Colonic mucosa (tissue), 4 donors: ENCODE data around the gene SPON1. TPM values are rescaled to one million over a fixed set of nuclear protein-coding genes. Genes with fewer than 3 reads are reported as not detected.

Experiments
- DNase-seq: peaks from one replicate; pipeline ENCODE4 v3.0.0-alpha.2; 2020
- H3K27ac ChIP-seq: fragments of 200-600 bp; one replicate; pipeline ENCODE4 v1.8.0; 2021
- H3K27me3 ChIP-seq: fragments of 200-600 bp; one replicate; pipeline ENCODE4 v1.8.0; 2021
- H3K36me3 ChIP-seq: fragments of 200-600 bp; one replicate; pipeline ENCODE4 v1.8.0; 2021
- H3K4me1 ChIP-seq: fragments of 200-600 bp; one replicate; pipeline ENCODE4 v1.8.0; 2021; ENCODE audit warnings: mild to moderate bottlenecking
- H3K4me3 ChIP-seq: fragments of 200-600 bp; one replicate; pipeline ENCODE4 v1.8.0; 2021
- H3K9ac ChIP-seq, 2 donors: one replicate each; pipeline ENCODE4 v1.7.0; 2013; ENCODE audit warnings: control low read depth in 2 of 2, low read depth in 2 of 2, low read length in 2 of 2
- H3K9me3 ChIP-seq: fragments of 200-600 bp; one replicate; pipeline ENCODE4 v1.8.0; 2021
- CTCF ChIP-seq: fragments of 200-600 bp; IDR thresholded peaks from one replicate; pipeline ENCODE4 v1.8.0; 2022; ENCODE audit warnings: antibody characterized with exemption, mild to moderate bottlenecking
- intact Hi-C: fragments of 100-400 bp; cut with DNase I; formaldehyde crosslinking; loops from one replicate; pipeline ENCODE4 v1.14.1; 2022
- total RNA-seq, 2 donors: library from RNA; stranded (reverse); fragmentation: NEBNext Ultra II Directional in 1 of 2; extraction: Animal tissue kit (Norgen Biotek cat#: 25700) in 1 of 2; gene quantifications; one replicate each; pipeline ENCODE4 v1.2.1, GENCODE V29; 2021
- donor health status: healthy.
- donor health status: DM: no; HTN: no; CAD: no.
- donor health status: DM: no; HTN: no; CAD: no.

SPON1 gene
- total RNA-seq: 10 to 100 TPM; 91.4 to 93.9 TPM

DNA sequence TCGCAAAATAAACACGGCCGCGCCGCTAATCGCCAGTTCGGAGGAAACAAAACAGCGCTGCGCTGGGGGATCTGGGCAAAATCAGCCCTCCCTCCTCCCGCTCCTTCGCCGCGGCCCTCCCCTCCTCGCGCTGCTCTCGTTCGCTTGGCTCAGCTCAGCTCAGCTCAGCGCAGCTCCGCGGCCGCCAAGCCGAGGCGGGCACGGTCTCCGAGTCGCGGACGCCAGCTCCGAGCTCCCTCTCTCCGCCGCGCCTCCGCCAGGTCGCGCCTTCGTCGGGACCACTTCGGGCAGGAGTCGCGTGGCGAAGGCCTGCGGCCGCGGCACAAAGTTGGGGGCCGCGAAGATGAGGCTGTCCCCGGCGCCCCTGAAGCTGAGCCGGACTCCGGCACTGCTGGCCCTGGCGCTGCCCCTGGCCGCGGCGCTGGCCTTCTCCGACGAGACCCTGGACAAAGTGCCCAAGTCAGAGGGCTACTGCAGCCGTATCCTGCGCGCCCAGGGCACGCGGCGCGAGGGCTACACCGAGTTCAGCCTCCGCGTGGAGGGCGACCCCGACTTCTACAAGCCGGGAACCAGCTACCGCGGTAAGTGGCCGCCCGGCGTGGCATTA, at the start of gene SPON1:
Gene SPON1, plus strand, starts transcription at position 162 of the 607 bp plus-strand sequence. Its CDS starts 182 bp downstream, at position 344.
- DNase-seq: peak; percentile 65
- Histone ChIP-seq H3K4me3 (peak within 1 kb of the TSS; percentile 56), H3K4me1 (peaks cover 6% of the 10 kb centered on the region), H3K36me3 (no peaks in the 10 kb centered on the region), H3K9me3 (no peaks in the 10 kb centered on the region), H3K27ac (peak within 1 kb of the TSS; percentile 76), H3K9ac (peak within 1 kb of the TSS; percentile 45 to 82), H3K27me3 (no peaks in the 10 kb centered on the region)
- intact Hi-C loops: no loop called here
- TF ChIP-seq CTCF: no peak

DNA sequence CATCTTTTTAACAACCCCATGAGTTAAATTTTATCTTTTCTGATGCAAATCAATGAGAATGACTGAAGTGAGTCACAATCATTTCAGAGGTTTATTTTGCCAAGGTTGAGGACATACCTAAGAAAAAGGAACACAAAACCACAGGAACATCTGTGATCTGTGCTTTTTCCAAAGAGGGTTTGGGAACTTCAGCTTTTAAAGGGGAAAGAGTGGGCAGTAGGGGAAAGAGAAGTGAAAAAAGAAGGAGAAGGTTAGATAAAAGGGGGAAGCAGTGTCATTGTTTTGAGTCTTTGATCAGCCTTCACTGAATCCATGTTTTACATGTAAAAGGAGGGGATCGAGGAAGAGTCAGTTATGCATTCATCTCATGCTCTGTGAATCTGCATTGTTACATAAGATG, 45.3 kb upstream of the SPON1 start:
- H3K36me3 ChIP-seq: no peaks in the 10 kb centered on the region
- intact Hi-C loops: no loop called here
- H3K9ac ChIP-seq: no peak overlapping the region
- no peaks in the 10 kb centered on the region for H3K4me1 ChIP-seq
- no peak overlapping the region for H3K4me3 ChIP-seq
- no peak for TF ChIP-seq CTCF
- no peaks in the 10 kb centered on the region for H3K27me3 ChIP-seq
- DNase-seq: no peak
- no peaks in the 10 kb centered on the region for H3K9me3 ChIP-seq
- no peak overlapping the region for H3K27ac ChIP-seq

DNA sequence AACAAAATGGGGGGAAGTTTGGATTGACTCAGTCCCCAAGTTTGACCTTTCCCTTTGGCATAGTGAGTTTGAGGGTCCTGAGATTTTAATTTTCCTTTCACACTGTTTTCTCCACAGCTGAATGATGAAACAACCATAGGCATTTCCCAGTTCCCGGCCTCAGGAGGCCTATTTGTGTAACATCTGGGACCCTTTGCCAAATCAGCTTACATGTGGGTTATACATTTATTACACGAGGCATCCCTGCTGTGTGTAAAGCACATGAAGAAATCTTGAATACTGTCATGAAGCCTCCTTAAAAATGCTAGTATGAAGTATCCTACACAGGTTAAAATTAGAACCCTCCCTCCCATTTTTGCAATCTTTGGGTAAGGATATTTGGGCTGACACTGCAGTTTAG, 44.6 kb upstream of the SPON1 start:
- DNase-seq: no peak

DNA sequence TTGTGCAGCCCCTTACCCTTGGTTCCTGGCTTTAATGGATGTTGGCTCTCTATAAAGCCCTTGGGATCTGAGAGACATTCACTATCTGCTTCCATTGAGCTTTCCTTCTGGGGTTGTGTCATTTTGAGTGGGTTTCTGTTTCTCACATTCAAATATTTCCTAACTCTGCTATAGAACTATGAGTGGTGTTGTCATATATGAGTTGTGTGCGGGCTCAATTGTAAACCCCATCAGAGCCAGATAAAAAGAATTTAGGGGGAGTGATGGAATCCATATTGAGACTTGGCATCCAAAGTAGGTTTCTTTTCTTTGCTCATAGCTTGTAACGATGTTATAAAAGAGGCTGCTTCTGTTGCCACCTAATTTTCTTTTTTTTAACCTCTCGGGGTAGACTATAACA, 41.8 kb upstream of the SPON1 start:
- Histone ChIP-seq H3K4me3 (no peak overlapping the region), H3K9me3 (no peaks in the 10 kb centered on the region), H3K36me3 (no peaks in the 10 kb centered on the region), H3K9ac (no peak overlapping the region), H3K4me1 (no peaks in the 10 kb centered on the region), H3K27me3 (no peaks in the 10 kb centered on the region), H3K27ac (no peak overlapping the region)
- intact Hi-C loops: no loop called here
- no peak for DNase-seq
- no peak for TF ChIP-seq CTCF

More for the DNA sequence above, 44.6 kb upstream of the SPON1 start:
- intact Hi-C loops: no loop called here
- Histone ChIP-seq H3K27me3 (no peaks in the 10 kb centered on the region), H3K9ac (no peak overlapping the region), H3K27ac (no peak overlapping the region), H3K9me3 (no peaks in the 10 kb centered on the region), H3K4me3 (no peak overlapping the region), H3K4me1 (no peaks in the 10 kb centered on the region), H3K36me3 (no peaks in the 10 kb centered on the region)
- no peak for TF ChIP-seq CTCF

DNA sequence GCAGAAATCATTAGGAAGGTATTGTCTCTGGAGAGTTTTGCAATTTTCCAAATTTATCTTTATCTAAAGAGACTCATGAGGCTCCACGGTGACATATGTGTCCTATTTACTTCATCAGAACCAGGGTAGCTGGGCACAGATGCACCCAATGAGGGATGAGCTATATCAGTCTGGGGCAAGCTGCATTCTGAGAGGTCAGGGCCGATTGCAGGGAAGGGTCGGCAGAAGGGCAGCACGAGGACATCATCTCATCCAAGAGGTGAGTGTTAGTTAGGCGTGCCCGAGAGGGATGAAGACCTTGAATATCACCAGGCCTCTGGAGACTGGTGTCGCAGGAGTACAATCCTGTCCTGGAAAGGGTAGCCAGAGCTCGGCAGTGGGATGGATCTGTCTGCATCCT, 41.0 kb upstream of the SPON1 start:
- intact Hi-C loops: no loop called here
- no peak overlapping the region for H3K9ac ChIP-seq
- H3K27ac ChIP-seq: no peak overlapping the region
- no peaks in the 10 kb centered on the region for H3K27me3 ChIP-seq
- no peak for DNase-seq
- TF ChIP-seq CTCF: no peak
- no peaks in the 10 kb centered on the region for H3K4me1 ChIP-seq
- no peaks in the 10 kb centered on the region for H3K9me3 ChIP-seq
- no peak overlapping the region for H3K4me3 ChIP-seq
- no peaks in the 10 kb centered on the region for H3K36me3 ChIP-seq
